Sigmoid colon (tissue), 7 donors: ENCODE measurements around the gene TMEM174. TPM values are rescaled to one million over a fixed set of nuclear protein-coding genes. Genes with fewer than 3 reads are reported as not detected.

Experiments used
- DNase-seq: peaks from one replicate; pipeline ENCODE4 v3.0.0-alpha.2; 2019
- H3K27ac ChIP-seq, 4 donors: fragments of 200-600 bp; sonication (generic); one replicate each; pipeline ENCODE4 v1.5.1; 2016 to 2019; ENCODE audit warnings: mild to moderate bottlenecking in 1 of 4
- H3K27me3 ChIP-seq, 3 donors: fragments of 200-600 bp; sonication (generic); one replicate each; pipeline ENCODE4 v1.5.1; 2019; ENCODE audit warnings: mild to moderate bottlenecking in 1 of 3
- H3K36me3 ChIP-seq, 4 donors: fragments of 200-600 bp; sonication (generic); one replicate each; pipeline ENCODE4 v1.5.1; 2016 to 2019
- H3K4me1 ChIP-seq, 4 donors: fragments of 200-600 bp; sonication (generic); one replicate each; pipeline ENCODE4 v1.5.1; 2017 to 2019
- H3K4me3 ChIP-seq, 4 donors: fragments of 200-600 bp; sonication (generic); one replicate each; pipeline ENCODE4 v1.5.1; 2017 to 2019; ENCODE audit warnings: mild to moderate bottlenecking in 2 of 4, moderate library complexity in 1 of 4
- H3K9me3 ChIP-seq, 4 donors: fragments of 200-600 bp in 3 of 4; sonication (generic) in 3 of 4; one replicate each; pipeline versions ENCODE4 v1.5.1 to v1.6.1; 2013 to 2019
- EP300 ChIP-seq, 4 donors: sonication (generic); formaldehyde crosslinking; IDR thresholded peaks; one replicate each; pipeline ENCODE4 v1.6.1; 2017; ENCODE audit warnings: antibody characterized with exemption in 4 of 4
- POLR2A ChIP-seq, 2 donors: fragments of 450-650 bp; IDR thresholded peaks; one replicate each; pipeline ENCODE4 v1.6.1; 2016; ENCODE audit warnings: antibody characterized with exemption in 2 of 2, mild to moderate bottlenecking in 2 of 2, moderate library complexity in 2 of 2
- WGBS, 2 donors: extraction: QIAGEN DNeasy Blood & Tissue Kit; methylation state at CpG; one replicate each; pipeline ENCODE4 v1.1.7; 2013; 5-methylcytosine and 5-hydroxymethylcytosine counted together
- intact Hi-C: fragments of 100-400 bp; cut with DNase I; formaldehyde crosslinking; loops from one replicate; pipeline ENCODE4 v1.15.1; 2023
- polyA plus RNA-seq, 3 donors: library from polyadenylated mRNA; stranded (reverse); fragments of 200-250 nt; gene quantifications; one replicate each; pipeline ENCODE4 v1.2.3, GENCODE V29; 2013
- total RNA-seq, 4 donors: library from RNA; depleted of rRNA; stranded (reverse); fragments of >200 nt; gene quantifications; one replicate each; pipeline ENCODE4 v1.1.0, GENCODE V29; 2016
- TF ChIP-seq, protein P1 (sequence below), 4 experiments: fragments of 450-650 bp in 3 of 4; fragments of 200-600 bp in 1 of 4; IDR thresholded peaks; one replicate each; pipeline ENCODE4 v1.5.1; 2016 to 2019; ENCODE audit warnings: antibody characterized with exemption in 4 of 4, mild to moderate bottlenecking in 3 of 4, moderate library complexity in 2 of 4
- donor health status: healthy with polysubstance abuse.
- donor health status: Bipolar disorder and iron deficiency.
- donor health status: healthy.

TMEM174 gene
- total and polyA plus RNA-seq, 7 donors: not detected

DNA sequence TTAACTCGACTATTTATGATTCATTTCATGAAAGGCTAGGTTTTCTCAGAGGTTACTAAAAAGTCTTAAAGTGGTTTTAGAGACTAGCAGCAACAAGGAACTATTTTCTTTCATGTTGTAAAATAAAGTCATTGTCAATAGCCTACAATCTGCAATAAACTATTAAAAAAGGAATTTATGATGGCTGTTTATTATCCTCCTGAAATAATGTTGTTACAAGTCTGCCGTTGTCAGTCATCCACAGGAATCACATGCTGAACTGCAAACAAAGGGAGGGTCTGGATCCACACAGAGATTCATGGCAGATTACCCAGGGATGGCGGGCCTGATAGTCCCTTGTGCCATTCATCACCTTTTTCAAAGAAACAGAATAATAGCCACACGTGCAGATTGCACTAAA, 49.2 kb downstream of the TMEM174 start:
- intact Hi-C loops: no loop called here
- TF ChIP-seq, protein P1, sequence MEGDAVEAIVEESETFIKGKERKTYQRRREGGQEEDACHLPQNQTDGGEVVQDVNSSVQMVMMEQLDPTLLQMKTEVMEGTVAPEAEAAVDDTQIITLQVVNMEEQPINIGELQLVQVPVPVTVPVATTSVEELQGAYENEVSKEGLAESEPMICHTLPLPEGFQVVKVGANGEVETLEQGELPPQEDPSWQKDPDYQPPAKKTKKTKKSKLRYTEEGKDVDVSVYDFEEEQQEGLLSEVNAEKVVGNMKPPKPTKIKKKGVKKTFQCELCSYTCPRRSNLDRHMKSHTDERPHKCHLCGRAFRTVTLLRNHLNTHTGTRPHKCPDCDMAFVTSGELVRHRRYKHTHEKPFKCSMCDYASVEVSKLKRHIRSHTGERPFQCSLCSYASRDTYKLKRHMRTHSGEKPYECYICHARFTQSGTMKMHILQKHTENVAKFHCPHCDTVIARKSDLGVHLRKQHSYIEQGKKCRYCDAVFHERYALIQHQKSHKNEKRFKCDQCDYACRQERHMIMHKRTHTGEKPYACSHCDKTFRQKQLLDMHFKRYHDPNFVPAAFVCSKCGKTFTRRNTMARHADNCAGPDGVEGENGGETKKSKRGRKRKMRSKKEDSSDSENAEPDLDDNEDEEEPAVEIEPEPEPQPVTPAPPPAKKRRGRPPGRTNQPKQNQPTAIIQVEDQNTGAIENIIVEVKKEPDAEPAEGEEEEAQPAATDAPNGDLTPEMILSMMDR (IDR thresholded peaks at IDR 0.05): no peak
- TF ChIP-seq POLR2A (IDR thresholded peaks at IDR 0.05) (no peak), EP300 (IDR thresholded peaks at IDR 0.05) (no peak)
- Histone ChIP-seq H3K27ac (no peak overlapping the region), H3K4me1 (no peaks in the 10 kb centered on the region), H3K27me3 (peaks cover 0 to 89% (median 24%) of the 10 kb centered on the region in 3 donors), H3K36me3 (no peaks in the 10 kb centered on the region), H3K9me3 (no peaks in the 10 kb centered on the region), H3K4me3 (no peak overlapping the region)
- DNase-seq: no peak
- WGBS, 2 donors: 5 to 29% methylated on average over 4 of the region's 4 CpGs

Other genes starting within 250 kb of the TMEM174 start
- gene FCHO2, start 217.2 kb upstream of the TMEM174 start, total RNA-seq: 10 to 100 TPM; 36.0 to 40.3 (median 38.3) TPM
- 10 to 100 TPM in 2 of 3 donors, 1 to 10 TPM in 1; 9.5 to 17.8 (median 15.6) TPM for gene FCHO2, start 217.2 kb upstream of the TMEM174 start, polyA plus RNA-seq
- not detected for gene TMEM171, start 52.6 kb upstream of the TMEM174 start, total RNA-seq
- gene TMEM171, start 52.6 kb upstream of the TMEM174 start, polyA plus RNA-seq: 10 to 100 TPM; 21.7 to 49.9 (median 46.8) TPM